GM12878 (cell line): ENCODE measurements around the gene TMEM223. TPM values are rescaled to one million over a fixed set of nuclear protein-coding genes. Genes with fewer than 3 reads are reported as not detected.

Source experiments
- CHD2 ChIP-seq: IDR thresholded peaks from 2 replicates; pipeline ENCODE4 v1.6.1; 2011; ENCODE audit warnings: low read depth, low read length, improper control_type of control experiment, borderline replicate concordance
- EED ChIP-seq: sonication (generic); IDR thresholded peaks from 2 replicates; pipeline ENCODE4 v1.6.1; 2016; ENCODE audit warnings: antibody characterized with exemption, low read depth
- EGR1 ChIP-seq, 2 experiments: IDR thresholded peaks; 1 replicate in 1 of 2; 2 replicates in 1 of 2; pipeline ENCODE4 v1.6.1; 2011 to 2012; ENCODE audit warnings: low read depth in 2 of 2, low read length in 2 of 2, borderline replicate concordance in 1 of 2, mild to moderate bottlenecking in 1 of 2, moderate library complexity in 1 of 2
- EP300 ChIP-seq, 2 experiments: fragments of 150-350 bp in 1 of 2; IDR thresholded peaks; 2 replicates each; pipeline ENCODE4 v1.6.1; 2011 to 2012; ENCODE audit warnings: low read depth in 2 of 2, low read length in 2 of 2, borderline replicate concordance in 1 of 2, improper control_type of control experiment in 1 of 2, inconsistent platforms in 1 of 2; ENCODE audit not compliant: control insufficient read depth in 1 of 2
- EZH2 ChIP-seq: IDR thresholded peaks from 2 replicates; pipeline ENCODE4 v1.6.1; 2012; ENCODE audit warnings: low read depth, mild to moderate bottlenecking, control low read depth, inconsistent platforms, low read length, borderline replicate concordance; ENCODE audit not compliant: control insufficient read depth
- HDAC6 ChIP-seq: fragments of 200-600 bp; sonication (generic); IDR thresholded peaks from one replicate; pipeline ENCODE4 v1.8.0; 2017; ENCODE audit warnings: antibody characterized with exemption; ENCODE audit not compliant: unreplicated experiment
- IRF3 ChIP-seq: fragments of 450-650 bp; IDR thresholded peaks from 2 replicates; pipeline ENCODE4 v1.6.1; 2014; ENCODE audit warnings: mild to moderate bottlenecking
- PAX5 ChIP-seq: IDR thresholded peaks from 2 replicates; pipeline ENCODE4 v1.6.1; 2011; ENCODE audit warnings: low read depth, low read length, borderline replicate concordance
- PAX8 ChIP-seq: fragments of 450-650 bp; IDR thresholded peaks from 2 replicates; pipeline ENCODE4 v1.6.1; 2017; ENCODE audit warnings: mild to moderate bottlenecking, moderate library complexity
- SIX5 ChIP-seq: IDR thresholded peaks from 2 replicates; pipeline ENCODE4 v1.6.1; 2011; ENCODE audit warnings: mild to moderate bottlenecking, low read depth, low read length, moderate library complexity; ENCODE audit not compliant: severe bottlenecking
- SMAD5 ChIP-seq: IDR thresholded peaks from 2 replicates; pipeline ENCODE4 v1.6.1; 2016; ENCODE audit warnings: antibody characterized with exemption, low read depth
- SREBF2 ChIP-seq: IDR thresholded peaks from 2 replicates; pipeline ENCODE4 v1.6.1; 2012; ENCODE audit warnings: mild to moderate bottlenecking, low read length
- ZBED1 ChIP-seq: IDR thresholded peaks from 2 replicates; pipeline ENCODE4 v1.6.1; 2016; ENCODE audit warnings: borderline replicate concordance
- ZNF622 ChIP-seq: fragments of 450-650 bp; IDR thresholded peaks from 2 replicates; pipeline ENCODE4 v1.6.1; 2017; ENCODE audit warnings: mild to moderate bottlenecking, inconsistent platforms
- ZNF687 ChIP-seq: fragments of 450-650 bp; IDR thresholded peaks from 2 replicates; pipeline ENCODE4 v1.6.1; 2017; ENCODE audit warnings: mild to moderate bottlenecking, moderate library complexity
- polyA plus RNA-seq, 11 experiments: library from polyadenylated mRNA; depleted of rRNA in 4 of 11; unstranded in 6 of 11; stranded (reverse) in 5 of 11; fragments of >200 nt; fragmentation: Nextera tagmentation in 4 of 11; fragmentation: Illumina TruSeq in 1 of 11; extraction: Ambion mirVana in 4 of 11; extraction: Trizol in 1 of 11; gene quantifications; 1 replicate in 1 of 11; 2 replicates in 10 of 11; pipeline versions ENCODE4 v1.2.1 to v1.2.3, GENCODE V29; 2011 to 2016; ENCODE audit warnings: inconsistent platforms in 2 of 11, missing spikeins in 2 of 11, low read depth in 1 of 11
- total RNA-seq, 4 experiments: library from RNA; depleted of rRNA in 3 of 4; stranded (reverse); fragments of >200 nt in 3 of 4; fragmentation: Illumina TruSeq in 1 of 4; extraction: Trizol in 1 of 4; gene quantifications; 2 replicates each; pipeline versions ENCODE4 v1.2.1 to v1.2.3, GENCODE V29; 2013 to 2021
- TF ChIP-seq, protein P1 (sequence below): IDR thresholded peaks from 2 replicates; pipeline ENCODE4 v1.6.1; 2012; ENCODE audit warnings: improper control_type of control experiment, low read depth, low read length; ENCODE audit not compliant: insufficient replicate concordance
- TF ChIP-seq, protein P2 (sequence below): fragments of 450-650 bp; IDR thresholded peaks from 2 replicates; pipeline ENCODE4 v1.6.1; 2017; ENCODE audit warnings: borderline replicate concordance

Gene TMEM223
- total and polyA plus RNA-seq, 10 of the 15 experiments (the other 5 are each of a cell fraction or from before 2014, with no cell fraction given) = 5.3 to 33.2 (median 14.0) TPM

DNA sequence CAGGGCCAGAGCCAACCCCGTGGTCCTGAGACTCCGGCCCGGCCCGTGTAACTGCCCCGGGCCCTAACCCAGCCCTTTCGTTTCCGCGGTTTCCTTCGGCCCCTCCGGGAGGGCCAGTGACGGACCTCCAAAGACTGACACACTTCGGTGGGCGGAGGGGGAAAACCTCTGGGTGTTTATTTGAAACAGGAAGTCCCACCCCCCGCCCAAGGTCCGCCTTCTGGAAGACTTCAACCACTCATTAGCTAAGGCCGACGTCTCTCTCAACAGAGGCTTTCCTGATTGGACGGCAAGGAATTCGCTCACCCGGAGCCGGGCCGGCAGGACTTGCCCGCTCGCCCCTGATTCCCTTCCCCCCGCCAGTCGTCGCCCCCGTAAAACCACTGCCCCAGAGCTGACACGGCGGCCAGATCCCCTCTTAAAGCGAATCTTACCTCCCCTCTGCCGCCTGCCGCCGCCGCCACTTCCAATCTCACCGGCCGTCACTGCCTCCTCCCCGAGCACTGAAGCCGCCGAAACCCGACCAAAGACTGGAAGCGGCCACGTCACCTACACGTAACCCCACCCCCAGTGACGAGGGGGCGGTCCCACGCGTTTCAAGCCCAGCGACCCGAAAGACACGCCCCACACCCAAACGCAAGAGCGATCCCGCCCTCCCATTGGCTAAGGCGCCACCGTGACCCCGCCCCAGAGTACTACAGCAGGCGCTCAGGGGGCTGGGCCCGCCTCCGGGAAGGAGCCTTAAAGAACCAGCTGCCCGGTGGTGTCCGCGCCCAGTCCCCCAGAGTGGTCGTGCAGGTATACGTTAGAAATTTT, 39.9 kb upstream of the TMEM223 start, which contains the start of gene STX5 (continued):
- TF ChIP-seq, protein P1, sequence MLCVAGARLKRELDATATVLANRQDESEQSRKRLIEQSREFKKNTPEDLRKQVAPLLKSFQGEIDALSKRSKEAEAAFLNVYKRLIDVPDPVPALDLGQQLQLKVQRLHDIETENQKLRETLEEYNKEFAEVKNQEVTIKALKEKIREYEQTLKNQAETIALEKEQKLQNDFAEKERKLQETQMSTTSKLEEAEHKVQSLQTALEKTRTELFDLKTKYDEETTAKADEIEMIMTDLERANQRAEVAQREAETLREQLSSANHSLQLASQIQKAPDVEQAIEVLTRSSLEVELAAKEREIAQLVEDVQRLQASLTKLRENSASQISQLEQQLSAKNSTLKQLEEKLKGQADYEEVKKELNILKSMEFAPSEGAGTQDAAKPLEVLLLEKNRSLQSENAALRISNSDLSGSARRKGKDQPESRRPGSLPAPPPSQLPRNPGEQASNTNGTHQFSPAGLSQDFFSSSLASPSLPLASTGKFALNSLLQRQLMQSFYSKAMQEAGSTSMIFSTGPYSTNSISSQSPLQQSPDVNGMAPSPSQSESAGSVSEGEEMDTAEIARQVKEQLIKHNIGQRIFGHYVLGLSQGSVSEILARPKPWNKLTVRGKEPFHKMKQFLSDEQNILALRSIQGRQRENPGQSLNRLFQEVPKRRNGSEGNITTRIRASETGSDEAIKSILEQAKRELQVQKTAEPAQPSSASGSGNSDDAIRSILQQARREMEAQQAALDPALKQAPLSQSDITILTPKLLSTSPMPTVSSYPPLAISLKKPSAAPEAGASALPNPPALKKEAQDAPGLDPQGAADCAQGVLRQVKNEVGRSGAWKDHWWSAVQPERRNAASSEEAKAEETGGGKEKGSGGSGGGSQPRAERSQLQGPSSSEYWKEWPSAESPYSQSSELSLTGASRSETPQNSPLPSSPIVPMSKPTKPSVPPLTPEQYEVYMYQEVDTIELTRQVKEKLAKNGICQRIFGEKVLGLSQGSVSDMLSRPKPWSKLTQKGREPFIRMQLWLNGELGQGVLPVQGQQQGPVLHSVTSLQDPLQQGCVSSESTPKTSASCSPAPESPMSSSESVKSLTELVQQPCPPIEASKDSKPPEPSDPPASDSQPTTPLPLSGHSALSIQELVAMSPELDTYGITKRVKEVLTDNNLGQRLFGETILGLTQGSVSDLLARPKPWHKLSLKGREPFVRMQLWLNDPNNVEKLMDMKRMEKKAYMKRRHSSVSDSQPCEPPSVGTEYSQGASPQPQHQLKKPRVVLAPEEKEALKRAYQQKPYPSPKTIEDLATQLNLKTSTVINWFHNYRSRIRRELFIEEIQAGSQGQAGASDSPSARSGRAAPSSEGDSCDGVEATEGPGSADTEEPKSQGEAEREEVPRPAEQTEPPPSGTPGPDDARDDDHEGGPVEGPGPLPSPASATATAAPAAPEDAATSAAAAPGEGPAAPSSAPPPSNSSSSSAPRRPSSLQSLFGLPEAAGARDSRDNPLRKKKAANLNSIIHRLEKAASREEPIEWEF = no peak
- TF ChIP-seq ZBED1 = no peak
- no peak for TF ChIP-seq EED
- no peak for TF ChIP-seq ZNF687
- TF ChIP-seq SIX5 = peak; percentile 6
- no peak for TF ChIP-seq PAX8
- TF ChIP-seq, protein P2, sequence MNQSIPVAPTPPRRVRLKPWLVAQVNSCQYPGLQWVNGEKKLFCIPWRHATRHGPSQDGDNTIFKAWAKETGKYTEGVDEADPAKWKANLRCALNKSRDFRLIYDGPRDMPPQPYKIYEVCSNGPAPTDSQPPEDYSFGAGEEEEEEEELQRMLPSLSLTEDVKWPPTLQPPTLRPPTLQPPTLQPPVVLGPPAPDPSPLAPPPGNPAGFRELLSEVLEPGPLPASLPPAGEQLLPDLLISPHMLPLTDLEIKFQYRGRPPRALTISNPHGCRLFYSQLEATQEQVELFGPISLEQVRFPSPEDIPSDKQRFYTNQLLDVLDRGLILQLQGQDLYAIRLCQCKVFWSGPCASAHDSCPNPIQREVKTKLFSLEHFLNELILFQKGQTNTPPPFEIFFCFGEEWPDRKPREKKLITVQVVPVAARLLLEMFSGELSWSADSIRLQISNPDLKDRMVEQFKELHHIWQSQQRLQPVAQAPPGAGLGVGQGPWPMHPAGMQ = no peak
- 0 out of 4 replicates have a peak, but pooled peaks of 1 of the 2 experiments have one; percentile 16 for TF ChIP-seq EP300 (IDR thresholded peaks at IDR 0.05; ENCODE audit: borderline replicate concordance in 1 of 2, control insufficient read depth in 1 of 2, low read depth in 2 of 2, low read length in 2 of 2)
- TF ChIP-seq SMAD5 = peak; percentile 34; the same call in 1 of the 2 replicates
- no peak for TF ChIP-seq EGR1 (IDR thresholded peaks at IDR 0.05; ENCODE audit: borderline replicate concordance in 1 of 2, low read depth in 2 of 2, low read length in 2 of 2)
- no peak for TF ChIP-seq HDAC6
- no peak for TF ChIP-seq SREBF2
- TF ChIP-seq EZH2 = no peak
- TF ChIP-seq ZNF622 = no peak
- peak; percentile 71; the same call in 1 of the 2 replicates for TF ChIP-seq PAX5
- peak; percentile 94 for TF ChIP-seq CHD2
- peak; percentile 88 for TF ChIP-seq IRF3
